NCI-H748 (cell line): Measurements from ENCODE around the gene ALPP.
"Not testable (repeated sequence)": the region's sequence is repeated elsewhere in the genome, so short reads cannot be mapped to it uniquely, and the experiment has no call there.

Source experiments
- DNase-seq: peaks from one replicate; lab custom pipeline; 2025; ENCODE audit not compliant: unreplicated experiment; lab: John Stamatoyannopoulos, UW

ALPP gene

GRCh38 chr2:232419245-232420072 lies 40.9 kb downstream of the ALPP start:
- peak; percentile 56 for DNase-seq

GRCh38 chr2:232420073-232420454 lies 41.5 kb downstream of the ALPP start:
- no peak for DNase-seq

- DNase-seq = peak; percentile 89
These were observed 42.1 kb downstream of the ALPP start for GRCh38 chr2:232420463-232421188.

GRCh38 chr2:232421189-232421785 lies 42.7 kb downstream of the ALPP start:
- DNase-seq = no peak

GRCh38 chr2:232422051-232422450 lies 43.5 kb downstream of the ALPP start:
- DNase-seq = no peak

- not testable (repeated sequence) for DNase-seq
These were observed 44.4 kb downstream of the ALPP start for GRCh38 chr2:232422996-232423395.

GRCh38 chr2:232423407-232423806 lies 44.9 kb downstream of the ALPP start:
- DNase-seq = not testable (repeated sequence)

- DNase-seq = no peak
These were observed 53.4 kb downstream of the ALPP start for GRCh38 chr2:232431705-232432590.
